GM23338 (cell line): ENCODE measurements around the gene DNAH9. TPM values are rescaled to one million over a fixed set of nuclear protein-coding genes. Genes with fewer than 3 reads are reported as not detected.

Experiments
- ATAC-seq: fragments of 200-7000 bp; cut with Tn5 transposase; 3 replicates; pipeline ENCODE4 v1.9.1; 2020
- DNase-seq: peaks from one replicate; pipeline ENCODE4 v3.0.0-alpha.2; 2015; ENCODE audit warnings: low spot score
- H2AFZ ChIP-seq: fragments of 200-600 bp; sonication (generic); 2 replicates; pipeline ENCODE4 v1.8.0; 2016; ENCODE audit warnings: antibody characterized with exemption, mild to moderate bottlenecking, moderate library complexity
- H3F3A ChIP-seq: fragments of 200-600 bp; sonication (generic); replicated peaks from 2 replicates; pipeline ENCODE4 v1.8.0; 2017; ENCODE audit warnings: antibody characterized with exemption, mixed run types, low read depth
- H3K27ac ChIP-seq: fragments of 200-600 bp; sonication (generic); 2 replicates; pipeline ENCODE4 v1.6.1; 2016; ENCODE audit warnings: low read depth
- H3K27me3 ChIP-seq: fragments of 200-600 bp; sonication (generic); 2 replicates; pipeline ENCODE4 v1.8.0; 2016; ENCODE audit warnings: mild to moderate bottlenecking, mixed run types, moderate library complexity; ENCODE audit not compliant: insufficient read depth
- H3K36me3 ChIP-seq: fragments of 200-600 bp; sonication (generic); 2 replicates; pipeline ENCODE4 v1.8.0; 2016; ENCODE audit warnings: mild to moderate bottlenecking; ENCODE audit not compliant: insufficient read depth
- H3K4me1 ChIP-seq: fragments of 200-600 bp; sonication (generic); 2 replicates; pipeline ENCODE4 v1.8.0; 2016; ENCODE audit warnings: mild to moderate bottlenecking, moderate library complexity; ENCODE audit not compliant: insufficient read depth
- H3K4me2 ChIP-seq: fragments of 200-600 bp; sonication (generic); 2 replicates; pipeline ENCODE4 v1.7.1; 2017; ENCODE audit warnings: mixed run types
- H3K4me3 ChIP-seq: fragments of 200-600 bp; sonication (generic); 2 replicates; pipeline ENCODE4 v1.6.1; 2016; ENCODE audit warnings: mixed run types
- H3K79me2 ChIP-seq: fragments of 200-600 bp; sonication (generic); replicated peaks from 2 replicates; pipeline ENCODE4 v1.8.0; 2017; ENCODE audit warnings: mild to moderate bottlenecking; ENCODE audit not compliant: insufficient read depth
- H3K9me2 ChIP-seq: fragments of 200-600 bp; sonication (generic); 2 replicates; pipeline ENCODE4 v1.8.0; 2017; ENCODE audit not compliant: insufficient read depth
- H4K20me1 ChIP-seq: fragments of 200-600 bp; sonication (generic); replicated peaks from 2 replicates; pipeline ENCODE4 v1.8.0; 2017; ENCODE audit warnings: mild to moderate bottlenecking; ENCODE audit not compliant: insufficient read depth
- H3K27ac Mint-ChIP-seq: 2 replicates; pipeline ENCODE4 v1.8.0; 2020; ENCODE audit warnings: inconsistent platforms, mild to moderate bottlenecking, moderate library complexity, mixed read lengths
- H3K27me3 Mint-ChIP-seq: 3 replicates; pipeline ENCODE4 v1.8.0; 2022; ENCODE audit warnings: low read depth, mild to moderate bottlenecking, moderate library complexity, mixed read lengths, inconsistent platforms; ENCODE audit not compliant: insufficient read depth, poor library complexity
- H3K36me3 Mint-ChIP-seq: 3 replicates; pipeline ENCODE4 v1.8.0; 2021; ENCODE audit warnings: low read depth, mild to moderate bottlenecking, inconsistent platforms, moderate library complexity, mixed read lengths
- H3K4me1 Mint-ChIP-seq: 3 replicates; pipeline ENCODE4 v1.8.0; 2020; ENCODE audit warnings: mild to moderate bottlenecking, inconsistent platforms, mixed read lengths
- H3K4me3 Mint-ChIP-seq: 3 replicates; pipeline ENCODE4 v1.8.0; 2021; ENCODE audit warnings: moderate library complexity, mild to moderate bottlenecking, inconsistent platforms, mixed read lengths
- H3K9me3 Mint-ChIP-seq: 3 replicates; pipeline ENCODE4 v1.8.0; 2020; ENCODE audit warnings: moderate library complexity, mild to moderate bottlenecking, inconsistent platforms, mixed read lengths
- CREB1 ChIP-seq: fragments of 250-450 bp; sonication (Bioruptor Pico); IDR thresholded peaks from 2 replicates; pipeline ENCODE4 v1.5.0; 2020; ENCODE audit warnings: low read depth, mild to moderate bottlenecking, moderate library complexity
- EZH2 ChIP-seq: fragments of 200-600 bp; sonication (generic); IDR thresholded peaks from one replicate; pipeline ENCODE4 v1.8.0; 2017; ENCODE audit warnings: antibody characterized with exemption, mild to moderate bottlenecking, low read depth; ENCODE audit not compliant: unreplicated experiment
- EZH2phosphoT487 ChIP-seq: fragments of 200-600 bp; sonication (generic); IDR thresholded peaks from one replicate; pipeline ENCODE4 v1.8.1; 2018; ENCODE audit warnings: antibody characterized with exemption; ENCODE audit not compliant: unreplicated experiment
- JUNB ChIP-seq: IDR thresholded peaks from one replicate; pipeline ENCODE4 v1.6.1; 2016; ENCODE audit warnings: antibody characterized with exemption; ENCODE audit not compliant: unreplicated experiment
- NANOG ChIP-seq: IDR thresholded peaks from 2 replicates; pipeline ENCODE4 v1.6.1; 2016; ENCODE audit warnings: antibody characterized with exemption, borderline replicate concordance
- POLR2AphosphoS5 ChIP-seq: IDR thresholded peaks from 2 replicates; pipeline ENCODE4 v1.6.1; 2016; ENCODE audit warnings: antibody characterized with exemption, low read depth
- STAT1 ChIP-seq: IDR thresholded peaks from one replicate; pipeline ENCODE4 v1.6.1; 2016; ENCODE audit warnings: antibody characterized with exemption; ENCODE audit not compliant: unreplicated experiment
- ZNF114 ChIP-seq: fragments of 250-450 bp; sonication (Bioruptor Pico); IDR thresholded peaks from 2 replicates; pipeline ENCODE4 v1.5.0; 2020; ENCODE audit warnings: mild to moderate bottlenecking, moderate library complexity
- ZNF331 ChIP-seq: fragments of 250-450 bp; sonication (Bioruptor Pico); IDR thresholded peaks from 2 replicates; pipeline ENCODE4 v1.5.0; 2020; ENCODE audit warnings: low read depth, mild to moderate bottlenecking, moderate library complexity
- polyA plus RNA-seq: library from polyadenylated mRNA; unstranded; fragments of >200 nt; fragmentation: Nextera tagmentation; extraction: Ambion mirVana; gene quantifications from 2 replicates; pipeline ENCODE4 v1.2.1, GENCODE V29; 2016
- total RNA-seq: library from RNA; depleted of rRNA; stranded (reverse); fragments of >200 nt; shearing (Covaris generic); gene quantifications from 2 replicates; pipeline ENCODE4 v1.2.3, GENCODE V29; 2014
- TF ChIP-seq, protein P1 (sequence below): IDR thresholded peaks from one replicate; pipeline ENCODE4 v1.6.1; 2018; ENCODE audit warnings: antibody characterized with exemption; ENCODE audit not compliant: unreplicated experiment
- TF ChIP-seq, protein P2 (sequence below): IDR thresholded peaks from 2 replicates; pipeline ENCODE4 v1.6.1; 2016; ENCODE audit warnings: antibody characterized with exemption
- TF ChIP-seq, protein P3 (sequence below), 2 experiments: fragments of 200-600 bp in 1 of 2; sonication (generic) in 1 of 2; conservative IDR thresholded peaks; 2 replicates each; pipeline versions ENCODE4 v1.5.1 to v1.6.1; 2016 to 2017; ENCODE audit warnings: antibody characterized with exemption in 2 of 2, low read depth in 2 of 2, mild to moderate bottlenecking in 2 of 2, moderate library complexity in 1 of 2
- TF ChIP-seq, protein P4 (sequence below): fragments of 250-450 bp; sonication (Bioruptor Pico); IDR thresholded peaks from 2 replicates; pipeline ENCODE4 v1.5.0; 2020; ENCODE audit warnings: mild to moderate bottlenecking, moderate library complexity

Gene DNAH9
- total and polyA plus RNA-seq, 2 experiments from 2014 or later: not detected

DNA sequence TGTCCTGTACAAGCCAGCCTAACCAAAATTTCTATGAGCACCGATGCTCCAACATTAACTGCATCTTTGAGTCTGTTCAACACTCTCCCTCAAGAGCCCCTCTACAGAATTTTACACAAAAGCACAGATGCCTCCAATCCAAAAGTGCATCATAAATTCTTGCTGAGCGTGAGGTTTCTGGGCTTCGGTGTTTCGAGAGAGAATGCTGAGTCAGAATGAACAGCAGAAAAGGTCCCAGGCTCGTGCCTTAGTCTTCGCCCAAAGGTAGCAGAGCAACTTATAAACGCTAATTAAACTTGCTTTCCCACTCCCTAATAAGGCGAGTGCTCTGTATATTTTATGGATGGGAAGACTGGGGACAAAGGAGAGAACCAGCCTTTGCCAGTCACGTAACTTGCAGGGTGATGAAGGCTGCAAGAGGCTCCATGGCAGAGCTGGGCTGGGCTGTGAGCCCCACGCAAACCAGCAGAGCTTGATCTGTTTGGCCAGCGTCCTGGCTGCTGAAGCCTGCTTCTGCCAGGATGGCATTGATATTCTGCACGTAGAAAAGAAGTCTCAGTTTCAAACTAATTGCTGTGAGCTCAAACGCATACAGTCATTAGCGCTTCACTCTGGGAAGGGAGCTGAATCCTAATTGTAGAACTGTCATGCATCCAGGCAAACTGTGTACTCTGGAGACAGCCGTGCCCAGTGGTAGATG lies 138.5 kb downstream of the DNAH9 start:
- Histone ChIP-seq H3F3A (no peaks in the 10 kb centered on the region), H3K4me3 (no peak overlapping the region), H3K27me3 (no peaks in the 10 kb centered on the region), H3K79me2 (no peaks in the 10 kb centered on the region), H4K20me1 (no peaks in the 10 kb centered on the region), H3K4me1 (no peaks in the 10 kb centered on the region), H3K27ac (no peak overlapping the region), H2AFZ (no peak overlapping the region), H3K9me2 (no peaks in the 10 kb centered on the region), H3K36me3 (no peaks in the 10 kb centered on the region; the same call in 1 of the 2 replicates), H3K4me2 (no peak overlapping the region)
- DNase-seq (no peak), ATAC-seq (no peak)
- Mint-ChIP-seq H3K36me3 (peaks cover 51% of the 10 kb centered on the region), H3K4me3 (no peak overlapping the region), H3K9me3 (peaks cover 46% of the 10 kb centered on the region; the same call in 2 of the 3 replicates), H3K27ac (no peak overlapping the region), H3K27me3 (peaks cover 8% of the 10 kb centered on the region), H3K4me1 (no peaks in the 10 kb centered on the region)
- TF ChIP-seq EZH2: no peak
- no peak for TF ChIP-seq STAT1
- TF ChIP-seq NANOG: no peak
- TF ChIP-seq, protein P1, sequence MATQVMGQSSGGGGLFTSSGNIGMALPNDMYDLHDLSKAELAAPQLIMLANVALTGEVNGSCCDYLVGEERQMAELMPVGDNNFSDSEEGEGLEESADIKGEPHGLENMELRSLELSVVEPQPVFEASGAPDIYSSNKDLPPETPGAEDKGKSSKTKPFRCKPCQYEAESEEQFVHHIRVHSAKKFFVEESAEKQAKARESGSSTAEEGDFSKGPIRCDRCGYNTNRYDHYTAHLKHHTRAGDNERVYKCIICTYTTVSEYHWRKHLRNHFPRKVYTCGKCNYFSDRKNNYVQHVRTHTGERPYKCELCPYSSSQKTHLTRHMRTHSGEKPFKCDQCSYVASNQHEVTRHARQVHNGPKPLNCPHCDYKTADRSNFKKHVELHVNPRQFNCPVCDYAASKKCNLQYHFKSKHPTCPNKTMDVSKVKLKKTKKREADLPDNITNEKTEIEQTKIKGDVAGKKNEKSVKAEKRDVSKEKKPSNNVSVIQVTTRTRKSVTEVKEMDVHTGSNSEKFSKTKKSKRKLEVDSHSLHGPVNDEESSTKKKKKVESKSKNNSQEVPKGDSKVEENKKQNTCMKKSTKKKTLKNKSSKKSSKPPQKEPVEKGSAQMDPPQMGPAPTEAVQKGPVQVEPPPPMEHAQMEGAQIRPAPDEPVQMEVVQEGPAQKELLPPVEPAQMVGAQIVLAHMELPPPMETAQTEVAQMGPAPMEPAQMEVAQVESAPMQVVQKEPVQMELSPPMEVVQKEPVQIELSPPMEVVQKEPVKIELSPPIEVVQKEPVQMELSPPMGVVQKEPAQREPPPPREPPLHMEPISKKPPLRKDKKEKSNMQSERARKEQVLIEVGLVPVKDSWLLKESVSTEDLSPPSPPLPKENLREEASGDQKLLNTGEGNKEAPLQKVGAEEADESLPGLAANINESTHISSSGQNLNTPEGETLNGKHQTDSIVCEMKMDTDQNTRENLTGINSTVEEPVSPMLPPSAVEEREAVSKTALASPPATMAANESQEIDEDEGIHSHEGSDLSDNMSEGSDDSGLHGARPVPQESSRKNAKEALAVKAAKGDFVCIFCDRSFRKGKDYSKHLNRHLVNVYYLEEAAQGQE: no peak
- no peak for TF ChIP-seq CREB1
- no peak for TF ChIP-seq EZH2phosphoT487
- TF ChIP-seq, protein P2, sequence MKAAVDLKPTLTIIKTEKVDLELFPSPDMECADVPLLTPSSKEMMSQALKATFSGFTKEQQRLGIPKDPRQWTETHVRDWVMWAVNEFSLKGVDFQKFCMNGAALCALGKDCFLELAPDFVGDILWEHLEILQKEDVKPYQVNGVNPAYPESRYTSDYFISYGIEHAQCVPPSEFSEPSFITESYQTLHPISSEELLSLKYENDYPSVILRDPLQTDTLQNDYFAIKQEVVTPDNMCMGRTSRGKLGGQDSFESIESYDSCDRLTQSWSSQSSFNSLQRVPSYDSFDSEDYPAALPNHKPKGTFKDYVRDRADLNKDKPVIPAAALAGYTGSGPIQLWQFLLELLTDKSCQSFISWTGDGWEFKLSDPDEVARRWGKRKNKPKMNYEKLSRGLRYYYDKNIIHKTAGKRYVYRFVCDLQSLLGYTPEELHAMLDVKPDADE: no peak
- no peak for TF ChIP-seq POLR2AphosphoS5
- TF ChIP-seq, protein P3, sequence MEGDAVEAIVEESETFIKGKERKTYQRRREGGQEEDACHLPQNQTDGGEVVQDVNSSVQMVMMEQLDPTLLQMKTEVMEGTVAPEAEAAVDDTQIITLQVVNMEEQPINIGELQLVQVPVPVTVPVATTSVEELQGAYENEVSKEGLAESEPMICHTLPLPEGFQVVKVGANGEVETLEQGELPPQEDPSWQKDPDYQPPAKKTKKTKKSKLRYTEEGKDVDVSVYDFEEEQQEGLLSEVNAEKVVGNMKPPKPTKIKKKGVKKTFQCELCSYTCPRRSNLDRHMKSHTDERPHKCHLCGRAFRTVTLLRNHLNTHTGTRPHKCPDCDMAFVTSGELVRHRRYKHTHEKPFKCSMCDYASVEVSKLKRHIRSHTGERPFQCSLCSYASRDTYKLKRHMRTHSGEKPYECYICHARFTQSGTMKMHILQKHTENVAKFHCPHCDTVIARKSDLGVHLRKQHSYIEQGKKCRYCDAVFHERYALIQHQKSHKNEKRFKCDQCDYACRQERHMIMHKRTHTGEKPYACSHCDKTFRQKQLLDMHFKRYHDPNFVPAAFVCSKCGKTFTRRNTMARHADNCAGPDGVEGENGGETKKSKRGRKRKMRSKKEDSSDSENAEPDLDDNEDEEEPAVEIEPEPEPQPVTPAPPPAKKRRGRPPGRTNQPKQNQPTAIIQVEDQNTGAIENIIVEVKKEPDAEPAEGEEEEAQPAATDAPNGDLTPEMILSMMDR (conservative IDR thresholded peaks at IDR 0.05; ENCODE audit: low read depth in 2 of 2): no peak
- no peak for TF ChIP-seq ZNF114
- TF ChIP-seq ZNF331 (CRISPR knock-in tag): no peak
- no peak for TF ChIP-seq JUNB
- TF ChIP-seq, protein P4, sequence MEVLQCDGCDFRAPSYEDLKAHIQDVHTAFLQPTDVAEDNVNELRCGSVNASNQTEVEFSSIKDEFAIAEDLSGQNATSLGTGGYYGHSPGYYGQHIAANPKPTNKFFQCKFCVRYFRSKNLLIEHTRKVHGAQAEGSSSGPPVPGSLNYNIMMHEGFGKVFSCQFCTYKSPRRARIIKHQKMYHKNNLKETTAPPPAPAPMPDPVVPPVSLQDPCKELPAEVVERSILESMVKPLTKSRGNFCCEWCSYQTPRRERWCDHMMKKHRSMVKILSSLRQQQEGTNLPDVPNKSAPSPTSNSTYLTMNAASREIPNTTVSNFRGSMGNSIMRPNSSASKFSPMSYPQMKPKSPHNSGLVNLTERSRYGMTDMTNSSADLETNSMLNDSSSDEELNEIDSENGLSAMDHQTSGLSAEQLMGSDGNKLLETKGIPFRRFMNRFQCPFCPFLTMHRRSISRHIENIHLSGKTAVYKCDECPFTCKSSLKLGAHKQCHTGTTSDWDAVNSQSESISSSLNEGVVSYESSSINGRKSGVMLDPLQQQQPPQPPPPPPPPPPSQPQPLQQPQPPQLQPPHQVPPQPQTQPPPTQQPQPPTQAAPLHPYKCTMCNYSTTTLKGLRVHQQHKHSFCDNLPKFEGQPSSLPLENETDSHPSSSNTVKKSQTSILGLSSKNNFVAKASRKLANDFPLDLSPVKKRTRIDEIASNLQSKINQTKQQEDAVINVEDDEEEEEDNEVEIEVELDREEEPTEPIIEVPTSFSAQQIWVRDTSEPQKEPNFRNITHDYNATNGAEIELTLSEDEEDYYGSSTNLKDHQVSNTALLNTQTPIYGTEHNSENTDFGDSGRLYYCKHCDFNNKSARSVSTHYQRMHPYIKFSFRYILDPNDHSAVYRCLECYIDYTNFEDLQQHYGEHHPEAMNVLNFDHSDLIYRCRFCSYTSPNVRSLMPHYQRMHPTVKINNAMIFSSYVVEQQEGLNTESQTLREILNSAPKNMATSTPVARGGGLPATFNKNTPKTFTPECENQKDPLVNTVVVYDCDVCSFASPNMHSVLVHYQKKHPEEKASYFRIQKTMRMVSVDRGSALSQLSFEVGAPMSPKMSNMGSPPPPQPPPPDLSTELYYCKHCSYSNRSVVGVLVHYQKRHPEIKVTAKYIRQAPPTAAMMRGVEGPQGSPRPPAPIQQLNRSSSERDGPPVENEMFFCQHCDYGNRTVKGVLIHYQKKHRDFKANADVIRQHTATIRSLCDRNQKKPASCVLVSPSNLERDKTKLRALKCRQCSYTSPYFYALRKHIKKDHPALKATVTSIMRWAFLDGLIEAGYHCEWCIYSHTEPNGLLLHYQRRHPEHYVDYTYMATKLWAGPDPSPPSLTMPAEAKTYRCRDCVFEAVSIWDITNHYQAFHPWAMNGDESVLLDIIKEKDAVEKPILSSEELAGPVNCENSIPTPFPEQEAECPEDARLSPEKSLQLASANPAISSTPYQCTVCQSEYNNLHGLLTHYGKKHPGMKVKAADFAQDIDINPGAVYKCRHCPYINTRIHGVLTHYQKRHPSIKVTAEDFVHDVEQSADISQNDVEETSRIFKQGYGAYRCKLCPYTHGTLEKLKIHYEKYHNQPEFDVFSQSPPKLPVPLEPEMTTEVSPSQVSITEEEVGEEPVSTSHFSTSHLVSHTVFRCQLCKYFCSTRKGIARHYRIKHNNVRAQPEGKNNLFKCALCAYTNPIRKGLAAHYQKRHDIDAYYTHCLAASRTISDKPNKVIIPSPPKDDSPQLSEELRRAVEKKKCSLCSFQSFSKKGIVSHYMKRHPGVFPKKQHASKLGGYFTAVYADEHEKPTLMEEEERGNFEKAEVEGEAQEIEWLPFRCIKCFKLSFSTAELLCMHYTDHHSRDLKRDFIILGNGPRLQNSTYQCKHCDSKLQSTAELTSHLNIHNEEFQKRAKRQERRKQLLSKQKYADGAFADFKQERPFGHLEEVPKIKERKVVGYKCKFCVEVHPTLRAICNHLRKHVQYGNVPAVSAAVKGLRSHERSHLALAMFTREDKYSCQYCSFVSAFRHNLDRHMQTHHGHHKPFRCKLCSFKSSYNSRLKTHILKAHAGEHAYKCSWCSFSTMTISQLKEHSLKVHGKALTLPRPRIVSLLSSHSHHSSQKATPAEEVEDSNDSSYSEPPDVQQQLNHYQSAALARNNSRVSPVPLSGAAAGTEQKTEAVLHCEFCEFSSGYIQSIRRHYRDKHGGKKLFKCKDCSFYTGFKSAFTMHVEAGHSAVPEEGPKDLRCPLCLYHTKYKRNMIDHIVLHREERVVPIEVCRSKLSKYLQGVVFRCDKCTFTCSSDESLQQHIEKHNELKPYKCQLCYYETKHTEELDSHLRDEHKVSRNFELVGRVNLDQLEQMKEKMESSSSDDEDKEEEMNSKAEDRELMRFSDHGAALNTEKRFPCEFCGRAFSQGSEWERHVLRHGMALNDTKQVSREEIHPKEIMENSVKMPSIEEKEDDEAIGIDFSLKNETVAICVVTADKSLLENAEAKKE: no peak
